ENCODE results near the gene IFI6. TPM values are rescaled to one million over a fixed set of nuclear protein-coding genes. Genes with fewer than 3 reads are reported as not detected.

Gene IFI6
- polyA plus RNA-seq, 1 experiment = 26.8 TPM

DNA sequence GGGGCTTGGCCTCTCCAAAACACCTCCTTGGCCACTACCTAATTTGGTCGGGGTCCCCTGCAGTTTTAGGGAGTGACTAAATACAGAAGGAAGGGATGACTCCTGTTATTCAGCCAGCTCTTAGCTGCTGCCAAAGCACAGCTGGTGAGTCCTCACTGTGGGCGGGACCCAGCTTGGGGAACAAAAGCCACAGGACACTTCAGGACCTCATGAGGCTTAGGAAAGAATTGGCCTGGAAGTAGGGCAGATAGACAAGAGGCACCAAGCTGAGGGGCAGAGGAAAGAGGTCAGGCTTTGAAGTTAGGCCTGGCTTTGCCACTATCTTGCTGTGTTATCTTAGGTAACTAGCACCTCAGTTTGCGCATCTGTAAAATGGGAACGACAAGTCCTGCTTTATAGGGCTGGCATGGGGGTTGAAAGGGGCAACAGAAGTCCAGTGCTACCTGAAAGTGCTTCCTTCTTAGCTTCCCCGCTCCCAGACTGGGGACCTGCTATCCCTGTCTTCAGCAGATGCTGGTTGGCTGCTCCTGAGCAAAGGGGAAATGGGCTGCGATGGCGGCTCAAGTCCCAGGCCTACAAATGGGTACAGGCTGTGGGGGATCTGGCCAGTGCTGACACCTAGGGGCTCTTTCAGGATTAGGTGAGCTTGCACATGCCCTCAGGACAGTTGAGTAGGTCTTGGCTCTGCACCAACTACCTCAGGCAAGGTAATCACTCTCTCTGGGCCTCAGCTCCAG, 15.7 kb downstream of the IFI6 start:
- H3K27ac ChIP-seq (ENCODE audit: low read depth, low read length) = no peak overlapping the region
- H3K9me3 ChIP-seq (ENCODE audit: control insufficient read depth, insufficient read depth, low read length) = no peaks in the 10 kb centered on the region
- DNase-seq (ENCODE audit: low read depth, low spot score) = no peak
- TF ChIP-seq, protein P1, sequence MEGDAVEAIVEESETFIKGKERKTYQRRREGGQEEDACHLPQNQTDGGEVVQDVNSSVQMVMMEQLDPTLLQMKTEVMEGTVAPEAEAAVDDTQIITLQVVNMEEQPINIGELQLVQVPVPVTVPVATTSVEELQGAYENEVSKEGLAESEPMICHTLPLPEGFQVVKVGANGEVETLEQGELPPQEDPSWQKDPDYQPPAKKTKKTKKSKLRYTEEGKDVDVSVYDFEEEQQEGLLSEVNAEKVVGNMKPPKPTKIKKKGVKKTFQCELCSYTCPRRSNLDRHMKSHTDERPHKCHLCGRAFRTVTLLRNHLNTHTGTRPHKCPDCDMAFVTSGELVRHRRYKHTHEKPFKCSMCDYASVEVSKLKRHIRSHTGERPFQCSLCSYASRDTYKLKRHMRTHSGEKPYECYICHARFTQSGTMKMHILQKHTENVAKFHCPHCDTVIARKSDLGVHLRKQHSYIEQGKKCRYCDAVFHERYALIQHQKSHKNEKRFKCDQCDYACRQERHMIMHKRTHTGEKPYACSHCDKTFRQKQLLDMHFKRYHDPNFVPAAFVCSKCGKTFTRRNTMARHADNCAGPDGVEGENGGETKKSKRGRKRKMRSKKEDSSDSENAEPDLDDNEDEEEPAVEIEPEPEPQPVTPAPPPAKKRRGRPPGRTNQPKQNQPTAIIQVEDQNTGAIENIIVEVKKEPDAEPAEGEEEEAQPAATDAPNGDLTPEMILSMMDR (IDR thresholded peaks at IDR 0.05; ENCODE audit: low read depth, low read length) = no peak
- H3K4me3 ChIP-seq (ENCODE audit: low read depth, low read length) = no peak overlapping the region
- no peaks in the 10 kb centered on the region for H3K27me3 ChIP-seq (ENCODE audit: control insufficient read depth, insufficient read depth, low read length)
- POLR2A ChIA-PET = no interaction called here
- CTCF ChIA-PET = interaction anchor here (0.7 to 1.1 kb wide), 3 partner anchors 48 to 372 kb away, joined by 3 to 9 read pairs (median 3); no protein-coding TSS in a partner anchor

DNA sequence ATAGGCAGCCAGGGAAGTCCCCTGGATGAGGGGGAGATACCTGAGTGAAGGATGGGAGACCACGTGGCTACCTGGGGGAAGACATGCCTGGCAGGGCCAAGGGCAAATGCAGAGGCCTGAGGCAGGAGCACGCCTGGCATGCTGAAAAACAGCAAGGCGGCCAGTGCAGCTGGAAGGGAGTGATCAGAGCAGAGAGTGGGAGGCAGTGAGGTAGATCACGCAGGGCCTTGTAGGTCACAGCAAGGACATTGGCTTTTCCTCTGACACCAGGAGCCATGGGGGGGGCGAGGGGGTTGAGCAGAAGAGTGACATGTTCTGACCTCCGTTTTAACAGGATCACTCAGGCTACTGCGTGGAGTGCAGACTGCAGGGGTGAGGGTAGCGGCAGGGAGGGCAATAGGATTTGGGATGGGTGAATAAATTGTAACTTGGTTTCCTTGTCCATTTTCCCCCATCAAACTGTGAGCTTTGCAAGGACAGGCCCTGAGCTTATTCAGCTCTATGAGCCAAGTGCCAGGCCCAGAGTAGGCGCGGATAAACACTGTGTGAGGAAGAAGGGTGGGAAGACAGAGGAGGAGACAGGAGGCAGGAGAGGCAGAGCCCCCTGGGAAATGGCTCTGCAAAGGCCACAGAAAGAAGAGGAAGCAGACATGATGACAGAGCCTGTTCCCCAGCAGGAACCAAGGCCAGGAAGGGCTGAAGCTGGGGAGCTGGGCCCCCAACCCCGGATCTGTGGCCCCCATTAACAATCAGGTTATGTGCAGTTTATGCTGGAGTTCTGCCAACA, 16.6 kb downstream of the IFI6 start:
- H3K27me3 ChIP-seq (ENCODE audit: control insufficient read depth, insufficient read depth, low read length) = no peaks in the 10 kb centered on the region
- ChIA-PET CTCF (interaction anchor here (0.7 to 0.9 kb wide), 2 partner anchors 47 to 371 kb away, joined by 3 to 9 read pairs; no protein-coding TSS in a partner anchor), POLR2A (no interaction called here)
- H3K27ac ChIP-seq (ENCODE audit: low read depth, low read length) = no peak overlapping the region
- no peaks in the 10 kb centered on the region for H3K9me3 ChIP-seq (ENCODE audit: control insufficient read depth, insufficient read depth, low read length)
- H3K4me3 ChIP-seq (ENCODE audit: low read depth, low read length) = no peak overlapping the region
- DNase-seq (ENCODE audit: low read depth, low spot score) = no peak
- TF ChIP-seq, protein P1 (IDR thresholded peaks at IDR 0.05; ENCODE audit: low read depth, low read length) = no peak

DNA sequence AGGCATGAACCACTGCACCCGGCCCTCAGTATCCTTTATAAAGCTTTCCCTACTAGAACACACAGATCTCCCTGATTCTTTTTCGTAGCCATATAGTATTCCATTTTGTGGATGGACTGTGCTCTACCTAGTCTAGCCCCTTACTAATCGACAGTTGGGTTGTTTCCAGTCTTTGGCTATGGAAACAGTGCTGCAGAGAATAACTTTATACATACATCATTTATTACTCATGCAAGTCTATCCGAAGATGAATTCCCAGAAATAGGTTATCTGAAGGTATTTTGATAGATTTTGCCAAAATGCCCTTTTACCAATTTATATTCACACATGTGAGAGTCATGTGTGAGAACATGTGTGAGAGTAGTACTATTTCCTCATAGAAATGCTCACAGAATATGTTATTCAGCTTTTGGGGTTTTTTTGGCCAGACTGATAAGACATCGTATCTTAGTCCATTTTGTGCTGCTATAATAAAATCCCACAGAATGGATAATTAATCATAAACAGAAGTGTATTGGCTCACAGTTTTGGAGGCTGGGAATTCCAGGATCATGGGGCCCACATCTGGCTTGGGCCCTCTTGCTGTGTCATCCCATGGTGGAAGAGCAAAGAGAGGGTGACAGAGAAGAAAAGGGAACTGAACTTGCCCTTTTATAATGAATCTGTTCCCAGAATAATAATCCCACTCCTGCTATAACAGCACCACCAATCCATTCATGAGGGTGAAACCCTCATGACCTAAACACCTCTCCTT, 19.7 kb downstream of the IFI6 start:
- Histone ChIP-seq H3K9me3 (ENCODE audit: control insufficient read depth, insufficient read depth, low read length) (no peaks in the 10 kb centered on the region), H3K4me3 (ENCODE audit: low read depth, low read length) (no peak overlapping the region), H3K27me3 (ENCODE audit: control insufficient read depth, insufficient read depth, low read length) (no peaks in the 10 kb centered on the region), H3K27ac (ENCODE audit: low read depth, low read length) (no peak overlapping the region)
- POLR2A ChIA-PET = no interaction called here
- DNase-seq (ENCODE audit: low read depth, low spot score) = no peak
- TF ChIP-seq, protein P1 (IDR thresholded peaks at IDR 0.05; ENCODE audit: low read depth, low read length) = no peak
- CTCF ChIA-PET = interaction anchor here (1.0 kb wide), 2 partner anchors 20 to 352 kb away, joined by 3 read pairs; partner anchors contain the start of gene IFI6

- no peak overlapping the region for H3K4me3 ChIP-seq (ENCODE audit: low read depth, low read length)
- no peak for DNase-seq (ENCODE audit: low read depth, low spot score)
- H3K27me3 ChIP-seq (ENCODE audit: control insufficient read depth, insufficient read depth, low read length) = peaks cover 4% of the 10 kb centered on the region
- TF ChIP-seq, protein P1 (IDR thresholded peaks at IDR 0.05; ENCODE audit: low read depth, low read length) = no peak
- POLR2A ChIA-PET = no interaction called here
- CTCF ChIA-PET = interaction anchor here (0.6 to 1.4 kb wide), 3 partner anchors 12 to 263 kb away, joined by 3 to 17 read pairs (median 3); no protein-coding TSS in a partner anchor
- no peaks in the 10 kb centered on the region for H3K9me3 ChIP-seq (ENCODE audit: control insufficient read depth, insufficient read depth, low read length)
- peak overlapping the region; percentile 21 for H3K27ac ChIP-seq (ENCODE audit: low read depth, low read length)
Measured at GRCh38 chr1:27650539-27651175, 21.3 kb downstream of the IFI6 start.
